WERI-Rb-1 (cell line): ENCODE measurements around the gene MBP.

Source experiments
- DNase-seq: peaks from one replicate; pipeline ENCODE4 v3.0.0-alpha.2; 2020
- H3K27ac ChIP-seq: fragments of 250-450 bp; sonication (Bioruptor Pico); 2 replicates; pipeline ENCODE4 v1.5.1; 2020; ENCODE audit warnings: mild to moderate bottlenecking, moderate library complexity
- H3K27me3 ChIP-seq: fragments of 250-450 bp; sonication (Bioruptor Pico); 2 replicates; pipeline ENCODE4 v1.5.1; 2021; ENCODE audit warnings: mild to moderate bottlenecking, low read depth, moderate library complexity; ENCODE audit not compliant: insufficient read depth, severe bottlenecking
- H3K36me3 ChIP-seq: fragments of 250-450 bp; sonication (Bioruptor Pico); 2 replicates; pipeline ENCODE4 v1.5.1; 2020; ENCODE audit warnings: mild to moderate bottlenecking, moderate library complexity
- H3K4me3 ChIP-seq: 2 replicates; pipeline ENCODE4 v1.5.1; 2011; ENCODE audit warnings: low read depth, mild to moderate bottlenecking, control low read depth, low read length
- H3K9me3 ChIP-seq: fragments of 250-450 bp; sonication (Bioruptor Pico); 2 replicates; pipeline ENCODE4 v1.5.1; 2021; ENCODE audit warnings: mild to moderate bottlenecking, moderate library complexity; ENCODE audit not compliant: severe bottlenecking
- CTCF ChIP-seq: IDR thresholded peaks from 2 replicates; pipeline ENCODE4 v1.5.1; 2011; ENCODE audit warnings: low read depth, mild to moderate bottlenecking, control low read depth, inconsistent platforms, low read length

Gene MBP

DNA sequence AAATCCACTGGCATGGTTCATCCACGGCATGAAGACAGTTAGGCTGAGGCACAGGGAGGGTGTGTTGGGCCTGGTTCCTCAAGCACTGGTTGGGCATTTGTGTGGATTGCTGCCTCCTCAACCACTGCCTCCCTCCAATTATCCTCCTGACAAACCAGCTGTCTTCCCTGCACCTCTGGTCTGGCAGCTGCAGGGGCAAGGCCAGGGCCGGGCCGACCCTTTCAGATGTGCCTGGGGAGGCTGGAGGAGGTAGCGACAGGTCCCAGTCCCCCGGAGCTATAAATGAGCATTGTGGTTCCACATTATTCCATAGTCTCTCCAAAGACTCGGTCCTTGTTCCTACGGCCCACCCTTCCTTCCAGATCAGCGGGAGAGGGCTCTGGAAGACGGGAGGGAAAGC lies 86.2 kb downstream of the MBP start:
- Histone ChIP-seq H3K36me3 (no peaks in the 10 kb centered on the region), H3K27ac (no peak overlapping the region), H3K9me3 (no peaks in the 10 kb centered on the region), H3K4me3 (no peak overlapping the region), H3K27me3 (peaks cover 7% of the 10 kb centered on the region)
- TF ChIP-seq CTCF: no peak
- DNase-seq: no peak

- H3K36me3 ChIP-seq: no peaks in the 10 kb centered on the region
- H3K27ac ChIP-seq: no peak overlapping the region
- H3K27me3 ChIP-seq: peaks cover 7% of the 10 kb centered on the region
- no peaks in the 10 kb centered on the region for H3K9me3 ChIP-seq
- no peak overlapping the region for H3K4me3 ChIP-seq
- no peak for DNase-seq
- TF ChIP-seq CTCF: no peak
Measured at GRCh38 chr18:77045677-77046076, 86.9 kb downstream of the MBP start.

DNA sequence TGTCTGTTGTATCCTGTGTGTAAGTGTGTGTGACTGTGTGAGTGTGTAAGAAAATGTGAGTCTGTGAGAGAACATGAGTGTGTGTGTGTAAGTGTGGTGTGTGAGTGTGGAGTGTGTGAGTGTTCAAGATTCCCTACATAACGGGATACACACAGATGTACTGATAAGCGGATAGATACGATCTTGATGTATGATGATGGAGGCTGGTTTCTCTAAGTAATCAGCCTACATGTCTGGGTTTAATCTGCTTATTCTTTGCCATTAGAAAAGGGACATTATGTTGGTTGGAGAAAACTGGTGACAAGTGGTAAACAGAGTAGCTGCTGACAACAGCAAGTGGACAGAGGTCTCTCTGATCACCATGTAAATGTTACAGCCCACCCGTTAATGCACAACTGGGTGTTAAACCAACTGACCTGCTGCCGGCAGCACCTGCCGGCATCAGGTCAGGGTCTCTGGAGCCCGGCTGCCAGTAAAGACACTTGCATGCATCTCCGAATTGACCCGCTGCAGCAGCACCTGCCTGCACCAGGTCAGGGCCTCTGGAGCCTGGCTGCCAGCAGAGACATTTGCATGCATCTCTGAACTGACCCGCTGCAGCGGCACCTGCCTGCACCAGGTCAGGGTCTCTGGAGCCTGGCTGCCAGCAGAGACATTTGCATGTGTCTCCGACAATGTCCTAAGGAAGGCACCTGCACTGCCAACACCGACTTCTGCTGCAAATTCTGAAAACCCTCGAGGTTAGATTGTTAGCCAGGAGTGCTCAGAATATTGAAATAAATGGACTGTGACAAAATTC lies 87.5 kb downstream of the MBP start:
- Histone ChIP-seq H3K27me3 (peaks cover 7% of the 10 kb centered on the region), H3K4me3 (no peak overlapping the region), H3K36me3 (no peaks in the 10 kb centered on the region), H3K27ac (no peak overlapping the region), H3K9me3 (no peaks in the 10 kb centered on the region)
- DNase-seq: no peak
- no peak for TF ChIP-seq CTCF

DNA sequence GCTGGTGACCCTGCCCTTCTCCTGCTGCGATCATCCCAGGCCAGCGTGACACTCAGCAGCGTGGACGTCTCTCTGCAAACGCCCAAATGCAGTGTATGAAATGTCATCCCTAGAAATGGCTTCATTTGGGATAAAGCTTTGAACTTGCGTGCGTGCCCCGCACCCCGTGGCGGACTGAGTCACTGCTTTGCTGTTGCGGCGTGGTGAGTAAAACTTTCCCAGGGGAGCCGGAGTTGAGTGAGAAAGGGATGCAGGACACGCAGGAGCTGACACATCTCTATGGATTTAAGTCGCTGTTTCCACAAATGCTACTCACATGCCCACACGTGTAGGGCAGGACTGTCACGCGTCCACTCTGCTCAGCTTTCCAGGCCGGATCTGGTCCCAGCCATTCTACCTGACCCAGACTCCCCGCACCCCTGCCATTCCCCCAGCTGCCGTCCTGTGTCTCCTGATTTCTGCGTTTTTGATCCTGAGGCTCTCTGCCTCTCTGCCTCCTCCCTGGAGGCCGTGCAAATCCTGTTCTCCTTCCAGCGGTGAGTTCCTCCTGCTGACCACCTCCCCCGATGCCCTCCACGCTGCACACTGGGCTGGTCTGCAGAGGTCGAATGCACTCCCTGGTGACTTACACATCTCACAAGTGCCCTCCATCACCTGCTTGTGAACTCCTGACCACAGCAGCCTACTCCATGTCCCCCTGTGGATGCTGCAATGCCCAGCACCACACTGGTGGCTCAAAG lies 88.9 kb downstream of the MBP start:
- TF ChIP-seq CTCF: no peak
- Histone ChIP-seq H3K27me3 (peaks cover 7% of the 10 kb centered on the region), H3K27ac (no peak overlapping the region), H3K9me3 (no peaks in the 10 kb centered on the region), H3K36me3 (no peaks in the 10 kb centered on the region), H3K4me3 (no peak overlapping the region)
- no peak for DNase-seq

DNA sequence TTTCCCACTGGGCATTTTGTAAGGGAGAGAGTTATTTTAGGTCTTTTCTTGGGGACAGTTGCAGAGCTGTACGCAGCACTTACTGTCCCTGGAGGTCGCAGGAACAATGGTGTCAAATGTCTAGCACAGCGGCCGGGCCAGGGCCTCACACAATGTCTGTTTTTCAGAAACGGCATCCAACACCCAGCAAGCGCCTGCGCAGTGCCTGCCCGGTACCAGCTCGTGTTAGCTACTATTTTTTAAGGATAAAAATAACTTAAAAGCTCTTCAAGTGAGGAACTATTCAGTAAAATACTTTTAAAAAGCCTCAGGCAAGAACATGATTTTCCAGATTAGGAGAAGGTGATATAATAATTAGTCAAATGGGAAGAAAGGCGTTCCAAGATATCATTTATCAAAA lies 90.0 kb downstream of the MBP start:
- H3K4me3 ChIP-seq: no peak overlapping the region

More for the DNA sequence above, 90.0 kb downstream of the MBP start:
- Histone ChIP-seq H3K9me3 (no peaks in the 10 kb centered on the region), H3K27me3 (peaks cover 7% of the 10 kb centered on the region), H3K27ac (no peak overlapping the region), H3K36me3 (no peaks in the 10 kb centered on the region)
- no peak for DNase-seq
- TF ChIP-seq CTCF: no peak
